ENCODE data around the gene MAPKAPK2.

- no peak for TF ChIP-seq CTCF (IDR thresholded peaks at IDR 0.05)
- no peak for TF ChIP-seq POLR2AphosphoS5 (IDR thresholded peaks at IDR 0.05)
Observed at GRCh38 chr1:206748348-206749030, 63.8 kb downstream of the MAPKAPK2 start.
